ENCODE measurements around the gene HEY2.
"Not testable (repeated sequence)": the region's sequence is repeated elsewhere in the genome, so short reads cannot be mapped to it uniquely, and the experiment has no call there.

Gene HEY2

GRCh38 chr6:125749173-125749864 is at the start of gene HEY2:
HEY2 (plus strand) TSS chr6:125749632; CDS start chr6:125749777, 145 bp downstream.
- Mint-ChIP-seq H3K27me3 (peaks cover 74% of the 10 kb centered on the region), H3K27ac (peak within 1 kb of the TSS; percentile 76), H3K4me3 (peak within 1 kb of the TSS; percentile 88), H3K36me3 (ENCODE audit: low read depth) (no peaks in the 10 kb centered on the region), H3K9me3 (no peaks in the 10 kb centered on the region), H3K4me1 (ENCODE audit: low read depth) (peaks cover 40% of the 10 kb centered on the region)

- H3K4me1 Mint-ChIP-seq (ENCODE audit: low read depth): no peaks in the 10 kb centered on the region
- no peak overlapping the region for H3K27ac Mint-ChIP-seq
- peaks cover 14% of the 10 kb centered on the region for H3K27me3 Mint-ChIP-seq
- no peak overlapping the region for H3K4me3 Mint-ChIP-seq
- no peaks in the 10 kb centered on the region for H3K9me3 Mint-ChIP-seq
- H3K36me3 Mint-ChIP-seq (ENCODE audit: low read depth): no peaks in the 10 kb centered on the region
Observed at GRCh38 chr6:125700581-125701353, 48.7 kb upstream of the HEY2 start.

- no peak overlapping the region for H3K27ac Mint-ChIP-seq
- no peaks in the 10 kb centered on the region for H3K36me3 Mint-ChIP-seq (ENCODE audit: low read depth)
- H3K4me3 Mint-ChIP-seq: no peak overlapping the region
- no peaks in the 10 kb centered on the region for H3K4me1 Mint-ChIP-seq (ENCODE audit: low read depth)
- H3K9me3 Mint-ChIP-seq: no peaks in the 10 kb centered on the region
- peaks cover 14% of the 10 kb centered on the region for H3K27me3 Mint-ChIP-seq
Observed at GRCh38 chr6:125701354-125701668, 48.1 kb upstream of the HEY2 start.

GRCh38 chr6:125703882-125704281 is 45.5 kb upstream of the HEY2 start:
- H3K4me1 Mint-ChIP-seq (ENCODE audit: low read depth); H3K27ac Mint-ChIP-seq; H3K36me3 Mint-ChIP-seq (ENCODE audit: low read depth): not testable (repeated sequence)

GRCh38 chr6:125707615-125708243 is 41.7 kb upstream of the HEY2 start:
- no peaks in the 10 kb centered on the region for H3K36me3 Mint-ChIP-seq (ENCODE audit: low read depth)
- H3K9me3 Mint-ChIP-seq: peaks cover 4% of the 10 kb centered on the region
- H3K27ac Mint-ChIP-seq: no peak overlapping the region
- peaks cover 11% of the 10 kb centered on the region for H3K27me3 Mint-ChIP-seq
- peaks cover 7% of the 10 kb centered on the region for H3K4me1 Mint-ChIP-seq (ENCODE audit: low read depth)
- no peak overlapping the region for H3K4me3 Mint-ChIP-seq

More at GRCh38 chr6:125703882-125704281, 45.5 kb upstream of the HEY2 start:
- H3K9me3 Mint-ChIP-seq, H3K27me3 Mint-ChIP-seq, H3K4me3 Mint-ChIP-seq: not testable (repeated sequence)

- peaks cover 19% of the 10 kb centered on the region for H3K4me1 Mint-ChIP-seq (ENCODE audit: low read depth)
- H3K9me3 Mint-ChIP-seq: peaks cover 4% of the 10 kb centered on the region
- no peak overlapping the region for H3K4me3 Mint-ChIP-seq
- H3K27me3 Mint-ChIP-seq: peaks cover 11% of the 10 kb centered on the region
- H3K36me3 Mint-ChIP-seq (ENCODE audit: low read depth): no peaks in the 10 kb centered on the region
- H3K27ac Mint-ChIP-seq: no peak overlapping the region
Observed at GRCh38 chr6:125711013-125711675, 38.3 kb upstream of the HEY2 start.

- H3K27ac Mint-ChIP-seq: no peak overlapping the region
Observed at GRCh38 chr6:125714441-125715090, 34.9 kb upstream of the HEY2 start.

GRCh38 chr6:125717120-125717731 is 32.2 kb upstream of the HEY2 start:
- H3K4me3 Mint-ChIP-seq: no peak overlapping the region
- H3K36me3 Mint-ChIP-seq (ENCODE audit: low read depth): no peaks in the 10 kb centered on the region
- H3K27me3 Mint-ChIP-seq: peaks cover 11% of the 10 kb centered on the region
- H3K9me3 Mint-ChIP-seq: no peaks in the 10 kb centered on the region
- no peak overlapping the region for H3K27ac Mint-ChIP-seq
- H3K4me1 Mint-ChIP-seq (ENCODE audit: low read depth): peaks cover 12% of the 10 kb centered on the region

More at GRCh38 chr6:125714441-125715090, 34.9 kb upstream of the HEY2 start:
- Mint-ChIP-seq H3K36me3 (ENCODE audit: low read depth) (no peaks in the 10 kb centered on the region), H3K27me3 (peaks cover 4% of the 10 kb centered on the region), H3K4me3 (no peak overlapping the region), H3K4me1 (ENCODE audit: low read depth) (peaks cover 17% of the 10 kb centered on the region), H3K9me3 (peaks cover 4% of the 10 kb centered on the region)

GRCh38 chr6:125718109-125718508 is 31.3 kb upstream of the HEY2 start:
- H3K27me3 Mint-ChIP-seq: peaks cover 17% of the 10 kb centered on the region
- no peaks in the 10 kb centered on the region for H3K9me3 Mint-ChIP-seq
- H3K4me1 Mint-ChIP-seq (ENCODE audit: low read depth): peaks cover 12% of the 10 kb centered on the region
- no peak overlapping the region for H3K4me3 Mint-ChIP-seq
- H3K36me3 Mint-ChIP-seq (ENCODE audit: low read depth): no peaks in the 10 kb centered on the region
- H3K27ac Mint-ChIP-seq: no peak overlapping the region

GRCh38 chr6:125722886-125723285 is 26.5 kb upstream of the HEY2 start:
- H3K27ac Mint-ChIP-seq: no peak overlapping the region
- H3K4me1 Mint-ChIP-seq (ENCODE audit: low read depth): no peaks in the 10 kb centered on the region
- H3K27me3 Mint-ChIP-seq: peaks cover 26% of the 10 kb centered on the region
- no peak overlapping the region for H3K4me3 Mint-ChIP-seq
- no peaks in the 10 kb centered on the region for H3K9me3 Mint-ChIP-seq
- no peaks in the 10 kb centered on the region for H3K36me3 Mint-ChIP-seq (ENCODE audit: low read depth)

- Mint-ChIP-seq H3K4me3 (no peak overlapping the region), H3K36me3 (ENCODE audit: low read depth) (no peaks in the 10 kb centered on the region), H3K9me3 (no peaks in the 10 kb centered on the region), H3K4me1 (ENCODE audit: low read depth) (no peaks in the 10 kb centered on the region), H3K27me3 (peaks cover 20% of the 10 kb centered on the region), H3K27ac (no peak overlapping the region)
Observed at GRCh38 chr6:125727216-125727615, 22.2 kb upstream of the HEY2 start.

- Mint-ChIP-seq H3K27me3 (peaks cover 20% of the 10 kb centered on the region), H3K4me1 (ENCODE audit: low read depth) (no peaks in the 10 kb centered on the region), H3K9me3 (no peaks in the 10 kb centered on the region), H3K4me3 (no peak overlapping the region), H3K36me3 (ENCODE audit: low read depth) (no peaks in the 10 kb centered on the region), H3K27ac (no peak overlapping the region)
Observed at GRCh38 chr6:125728739-125729138, 20.7 kb upstream of the HEY2 start.

- no peak overlapping the region for H3K27ac Mint-ChIP-seq
- no peaks in the 10 kb centered on the region for H3K9me3 Mint-ChIP-seq
- H3K36me3 Mint-ChIP-seq (ENCODE audit: low read depth): no peaks in the 10 kb centered on the region
- no peak overlapping the region for H3K4me3 Mint-ChIP-seq
- peaks cover 28% of the 10 kb centered on the region for H3K27me3 Mint-ChIP-seq
- H3K4me1 Mint-ChIP-seq (ENCODE audit: low read depth): no peaks in the 10 kb centered on the region
Observed at GRCh38 chr6:125729983-125730382, 19.4 kb upstream of the HEY2 start.

- Mint-ChIP-seq H3K9me3 (no peaks in the 10 kb centered on the region), H3K27me3 (peaks cover 36% of the 10 kb centered on the region), H3K27ac (no peak overlapping the region), H3K36me3 (ENCODE audit: low read depth) (no peaks in the 10 kb centered on the region), H3K4me1 (ENCODE audit: low read depth) (no peaks in the 10 kb centered on the region), H3K4me3 (no peak overlapping the region)
Observed at GRCh38 chr6:125732398-125732797, 17.0 kb upstream of the HEY2 start.

Measured in stimulated activated naive CD8-positive, alpha-beta T cell treated with anti-CD3 and anti-CD28 coated beads, Interleukin-15, Interleukin-2, amounts not matched to agents 100 ng/mL and 50 ng/mL, for 24 hours (primary cell).